ENCODE measurements around the gene TTC1. TPM values are rescaled to one million over a fixed set of nuclear protein-coding genes. Genes with fewer than 3 reads are reported as not detected.

Gene TTC1
- total RNA-seq, 1 donor = 51.0 TPM

- H3K4me3 ChIP-seq (ENCODE audit: low read depth, low read length) = no peak overlapping the region
- no peak for DNase-seq (ENCODE audit: low read depth)
- TF ChIP-seq, protein P1, sequence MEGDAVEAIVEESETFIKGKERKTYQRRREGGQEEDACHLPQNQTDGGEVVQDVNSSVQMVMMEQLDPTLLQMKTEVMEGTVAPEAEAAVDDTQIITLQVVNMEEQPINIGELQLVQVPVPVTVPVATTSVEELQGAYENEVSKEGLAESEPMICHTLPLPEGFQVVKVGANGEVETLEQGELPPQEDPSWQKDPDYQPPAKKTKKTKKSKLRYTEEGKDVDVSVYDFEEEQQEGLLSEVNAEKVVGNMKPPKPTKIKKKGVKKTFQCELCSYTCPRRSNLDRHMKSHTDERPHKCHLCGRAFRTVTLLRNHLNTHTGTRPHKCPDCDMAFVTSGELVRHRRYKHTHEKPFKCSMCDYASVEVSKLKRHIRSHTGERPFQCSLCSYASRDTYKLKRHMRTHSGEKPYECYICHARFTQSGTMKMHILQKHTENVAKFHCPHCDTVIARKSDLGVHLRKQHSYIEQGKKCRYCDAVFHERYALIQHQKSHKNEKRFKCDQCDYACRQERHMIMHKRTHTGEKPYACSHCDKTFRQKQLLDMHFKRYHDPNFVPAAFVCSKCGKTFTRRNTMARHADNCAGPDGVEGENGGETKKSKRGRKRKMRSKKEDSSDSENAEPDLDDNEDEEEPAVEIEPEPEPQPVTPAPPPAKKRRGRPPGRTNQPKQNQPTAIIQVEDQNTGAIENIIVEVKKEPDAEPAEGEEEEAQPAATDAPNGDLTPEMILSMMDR (IDR thresholded peaks at IDR 0.05; ENCODE audit: insufficient read depth, low read depth, low read length) = no peak
Measured at GRCh38 chr5:160029004-160029403, 20.1 kb downstream of the TTC1 start.

DNA sequence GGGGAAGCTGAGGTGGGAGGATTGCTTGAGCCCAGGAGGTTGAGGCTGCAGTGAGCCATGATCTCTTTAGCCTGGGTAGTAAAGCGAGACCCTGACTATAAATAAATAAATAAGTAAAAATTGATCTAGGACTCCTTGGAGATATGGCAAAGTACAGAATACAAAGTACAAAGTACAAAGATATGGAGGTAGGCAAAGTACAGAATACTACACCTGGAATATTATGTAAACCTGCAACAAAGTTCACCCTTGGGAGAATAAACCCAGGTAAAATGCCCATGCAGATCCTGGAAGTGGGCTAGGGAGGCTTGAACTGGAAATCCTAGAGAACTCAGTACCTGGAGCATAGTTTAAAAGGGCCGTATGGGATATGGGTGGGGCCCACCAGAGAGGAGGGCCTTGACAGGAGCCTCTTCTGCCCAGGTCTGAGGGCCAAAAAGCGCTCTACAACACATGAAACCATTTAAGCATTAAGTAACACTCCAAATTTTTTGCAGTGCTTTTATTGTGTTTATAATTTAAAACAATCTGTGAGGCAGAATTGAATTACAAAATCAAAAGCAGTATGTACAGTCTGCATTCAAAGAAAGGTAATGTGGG is 20.7 kb downstream of the TTC1 start:
- TF ChIP-seq, protein P1 (IDR thresholded peaks at IDR 0.05; ENCODE audit: insufficient read depth, low read depth, low read length) = no peak
- no peak for DNase-seq (ENCODE audit: low read depth)
- no peak overlapping the region for H3K4me3 ChIP-seq (ENCODE audit: low read depth, low read length)

GRCh38 chr5:160030631-160031377 is 21.9 kb downstream of the TTC1 start:
- TF ChIP-seq, protein P1 (IDR thresholded peaks at IDR 0.05; ENCODE audit: insufficient read depth, low read depth, low read length) = no peak
- no peak overlapping the region for H3K4me3 ChIP-seq (ENCODE audit: low read depth, low read length)
- peak; percentile 42 for DNase-seq (ENCODE audit: low read depth)

DNA sequence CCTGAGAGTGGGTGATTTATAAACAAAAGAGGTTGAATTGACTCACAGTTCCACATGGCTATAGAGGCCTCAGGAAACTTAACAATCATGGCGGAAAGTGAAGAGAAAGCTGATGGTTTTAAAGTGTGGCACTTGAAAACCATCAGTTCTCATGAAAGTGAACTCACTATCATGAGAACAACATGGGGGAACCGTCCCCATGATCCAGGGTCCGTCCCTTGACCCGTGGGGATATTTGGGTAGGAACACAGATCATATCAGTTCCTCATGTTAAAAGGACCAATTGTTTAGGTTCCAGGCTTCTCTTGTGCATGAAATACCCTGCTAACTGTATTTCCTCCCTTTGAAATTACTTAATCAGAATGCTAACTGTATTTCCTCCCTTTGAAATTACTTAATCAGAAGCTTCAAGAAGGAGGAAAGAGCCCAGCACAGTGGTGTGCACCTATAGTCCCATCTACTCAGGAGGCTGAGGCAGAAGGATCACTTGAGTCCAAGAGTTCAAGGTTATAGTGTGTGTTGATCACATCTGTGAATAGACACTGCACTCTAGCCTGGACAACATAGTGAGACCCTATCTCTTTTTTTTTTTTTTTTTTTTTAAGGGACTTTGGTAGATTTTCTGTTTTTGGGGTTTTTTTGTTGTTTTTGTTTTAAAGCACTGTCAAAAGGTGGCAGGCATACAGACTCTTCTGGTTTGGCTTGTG is 24.8 kb downstream of the TTC1 start:
- DNase-seq (ENCODE audit: low read depth) = no peak
- H3K4me3 ChIP-seq (ENCODE audit: low read depth, low read length) = no peak overlapping the region
- TF ChIP-seq, protein P1 (IDR thresholded peaks at IDR 0.05; ENCODE audit: insufficient read depth, low read depth, low read length) = no peak

GRCh38 chr5:160036243-160036642 is 27.3 kb downstream of the TTC1 start:
- DNase-seq (ENCODE audit: low read depth) = no peak
- TF ChIP-seq, protein P1 (IDR thresholded peaks at IDR 0.05; ENCODE audit: insufficient read depth, low read depth, low read length) = no peak
- H3K4me3 ChIP-seq (ENCODE audit: low read depth, low read length) = no peak overlapping the region

DNA sequence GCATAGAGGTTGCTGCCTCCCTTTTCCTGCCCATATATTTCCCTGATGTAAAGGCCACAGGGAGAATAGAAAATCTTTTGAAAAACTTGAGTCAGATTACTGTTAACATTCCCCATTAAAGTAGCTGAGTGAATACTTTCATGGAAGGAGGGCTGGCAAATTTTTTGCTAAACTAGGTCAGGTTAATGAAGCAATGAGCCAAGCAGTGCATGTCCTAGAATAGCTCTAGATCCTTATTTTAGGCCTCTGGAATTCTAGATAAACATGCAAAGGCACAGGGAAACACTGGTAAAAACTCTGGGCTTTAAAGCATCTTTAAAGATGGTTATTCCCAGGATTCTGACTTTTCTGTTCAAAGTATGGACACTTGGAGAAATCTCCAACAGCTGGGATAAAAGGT is 27.9 kb downstream of the TTC1 start:
- TF ChIP-seq, protein P1 (IDR thresholded peaks at IDR 0.05; ENCODE audit: insufficient read depth, low read depth, low read length) = no peak
- no peak overlapping the region for H3K4me3 ChIP-seq (ENCODE audit: low read depth, low read length)
- DNase-seq (ENCODE audit: low read depth) = no peak
